Measurements from ENCODE around the gene ZNF385A. TPM values are rescaled to one million over a fixed set of nuclear protein-coding genes. Genes with fewer than 3 reads are reported as not detected.

The ZNF385A gene
- polyA plus RNA-seq, 1 donor, result 4.7 TPM

DNA sequence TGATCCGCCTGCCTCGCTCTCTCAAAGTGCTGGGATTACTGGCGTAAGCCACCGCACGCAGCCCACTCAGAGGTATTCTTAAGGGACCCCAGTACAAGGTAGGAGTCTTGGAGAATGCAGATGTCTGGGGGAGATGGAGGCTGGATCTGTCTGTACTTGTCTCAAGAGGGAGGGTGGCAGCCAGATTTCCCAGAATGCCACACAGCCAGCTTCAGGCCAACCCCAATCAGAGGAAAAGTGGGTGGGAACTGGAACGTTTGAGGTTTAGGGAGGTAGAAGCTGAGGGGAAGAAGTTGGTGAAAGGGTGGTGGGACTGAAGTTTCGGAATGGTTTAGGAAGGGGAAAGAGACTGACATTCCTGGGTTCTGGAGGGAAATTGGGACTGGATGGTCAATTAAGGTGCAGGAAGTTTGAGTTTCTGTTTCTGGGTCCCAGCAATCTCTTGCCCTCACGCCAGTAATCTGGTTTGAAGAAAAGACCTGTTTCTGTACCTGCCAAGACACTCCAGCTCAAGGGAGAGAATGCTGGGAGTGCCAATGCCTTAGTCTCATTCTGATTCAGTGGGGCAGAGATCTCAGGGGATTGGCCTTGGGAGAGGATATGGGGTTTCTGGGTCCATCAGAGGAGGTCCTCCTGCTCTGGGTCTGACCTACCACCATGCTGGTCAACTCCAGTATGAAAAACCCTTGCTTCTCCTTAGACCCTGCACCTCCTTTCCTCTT lies 8.1 kb upstream of the ZNF385A start:
- Histone ChIP-seq H3K9me3 (ENCODE audit: control insufficient read depth, low read depth, low read length) (no peaks in the 10 kb centered on the region), H3K4me3 (ENCODE audit: low read length) (no peak overlapping the region), H3K27me3 (ENCODE audit: control insufficient read depth, insufficient read depth, low read length) (peaks cover 12% of the 10 kb centered on the region), H3K27ac (ENCODE audit: low read length) (no peak overlapping the region), H3K36me3 (ENCODE audit: control insufficient read depth, insufficient read depth, low read length) (peaks cover 19% of the 10 kb centered on the region), H3K4me1 (ENCODE audit: control insufficient read depth, insufficient read depth, low read length) (peaks cover 12% of the 10 kb centered on the region)
- no peak for DNase-seq
- 60% methylated on average over 2 of the region's 8 CpGs for WGBS (ENCODE audit: insufficient coverage, low lambda C conversion rate)

DNA sequence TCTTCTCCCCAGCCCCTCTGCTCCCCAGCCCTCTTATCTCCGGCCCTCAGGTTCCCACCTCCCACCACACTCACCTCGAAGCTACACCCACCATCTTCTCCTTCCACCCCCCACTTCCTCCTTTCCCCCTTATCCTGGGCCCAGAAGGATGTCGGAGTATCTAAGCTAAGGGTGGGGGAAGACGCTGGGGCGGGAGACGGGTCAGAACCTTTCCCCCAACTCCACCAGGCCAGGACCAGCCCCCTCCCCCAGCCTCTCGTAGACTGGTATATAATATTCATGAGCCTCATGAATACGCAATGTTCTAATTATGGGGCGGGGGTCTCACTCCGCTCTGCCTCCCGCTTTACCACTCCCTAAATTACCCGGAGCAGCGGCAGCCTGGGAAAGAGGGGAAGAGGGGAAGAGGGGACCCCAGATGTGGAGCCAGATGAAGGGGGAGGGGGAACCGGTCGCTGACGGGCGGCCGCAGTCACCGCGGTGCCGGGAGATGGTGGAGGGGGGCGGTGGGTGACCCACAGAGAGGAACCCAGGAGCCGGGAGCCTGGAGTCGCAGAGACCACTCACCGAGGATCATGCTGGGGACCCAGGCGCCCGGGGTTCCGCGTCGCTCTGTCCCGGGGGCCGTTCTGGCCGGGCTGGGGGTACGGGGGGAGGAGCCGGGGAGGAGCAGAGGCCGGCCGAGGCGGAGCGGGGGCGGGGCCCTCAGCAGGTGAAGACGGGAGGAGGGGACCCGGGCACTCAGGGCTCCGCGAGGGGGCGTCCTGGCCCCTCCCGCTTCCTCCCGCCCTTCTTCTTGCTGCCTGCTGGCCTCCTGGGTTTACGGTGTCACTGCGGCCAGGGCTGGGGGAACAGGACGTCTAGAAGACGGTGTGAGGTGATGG lies 6.4 kb upstream of the ZNF385A start:
- Histone ChIP-seq H3K4me1 (ENCODE audit: control insufficient read depth, insufficient read depth, low read length) (peaks cover 12% of the 10 kb centered on the region), H3K27ac (ENCODE audit: low read length) (no peak overlapping the region), H3K36me3 (ENCODE audit: control insufficient read depth, insufficient read depth, low read length) (peaks cover 7% of the 10 kb centered on the region), H3K4me3 (ENCODE audit: low read length) (peak overlapping the region; percentile 36), H3K9me3 (ENCODE audit: control insufficient read depth, low read depth, low read length) (no peaks in the 10 kb centered on the region), H3K27me3 (ENCODE audit: control insufficient read depth, insufficient read depth, low read length) (peaks cover 12% of the 10 kb centered on the region)
- peak in 1 of 2 donors; percentile 51 for DNase-seq
- no CpG with 5 or more reads among the region's 51 CpGs for WGBS (ENCODE audit: insufficient coverage, low lambda C conversion rate)

- no peak overlapping the region for H3K4me3 ChIP-seq (ENCODE audit: low read length)
- no CpG with 5 or more reads among the region's 7 CpGs for WGBS (ENCODE audit: insufficient coverage, low lambda C conversion rate)
- no peak overlapping the region for H3K27ac ChIP-seq (ENCODE audit: low read length)
- H3K27me3 ChIP-seq (ENCODE audit: control insufficient read depth, insufficient read depth, low read length), result peaks cover 12% of the 10 kb centered on the region
- no peaks in the 10 kb centered on the region for H3K9me3 ChIP-seq (ENCODE audit: control insufficient read depth, low read depth, low read length)
- DNase-seq, result no peak
- H3K4me1 ChIP-seq (ENCODE audit: control insufficient read depth, insufficient read depth, low read length), result peaks cover 12% of the 10 kb centered on the region
- peaks cover 4% of the 10 kb centered on the region for H3K36me3 ChIP-seq (ENCODE audit: control insufficient read depth, insufficient read depth, low read length)
Measured at GRCh38 chr12:54390176-54390667, 5.7 kb upstream of the ZNF385A start.

- Histone ChIP-seq H3K9me3 (ENCODE audit: control insufficient read depth, low read depth, low read length) (no peaks in the 10 kb centered on the region), H3K4me3 (ENCODE audit: low read length) (no peak overlapping the region), H3K27me3 (ENCODE audit: control insufficient read depth, insufficient read depth, low read length) (peaks cover 12% of the 10 kb centered on the region), H3K27ac (ENCODE audit: low read length) (no peak overlapping the region), H3K36me3 (ENCODE audit: control insufficient read depth, insufficient read depth, low read length) (no peaks in the 10 kb centered on the region), H3K4me1 (ENCODE audit: control insufficient read depth, insufficient read depth, low read length) (peaks cover 12% of the 10 kb centered on the region)
- no CpG with 5 or more reads among the region's 5 CpGs for WGBS (ENCODE audit: insufficient coverage, low lambda C conversion rate)
- DNase-seq, result no peak
Measured at GRCh38 chr12:54389607-54390175, 5.2 kb upstream of the ZNF385A start.

DNA sequence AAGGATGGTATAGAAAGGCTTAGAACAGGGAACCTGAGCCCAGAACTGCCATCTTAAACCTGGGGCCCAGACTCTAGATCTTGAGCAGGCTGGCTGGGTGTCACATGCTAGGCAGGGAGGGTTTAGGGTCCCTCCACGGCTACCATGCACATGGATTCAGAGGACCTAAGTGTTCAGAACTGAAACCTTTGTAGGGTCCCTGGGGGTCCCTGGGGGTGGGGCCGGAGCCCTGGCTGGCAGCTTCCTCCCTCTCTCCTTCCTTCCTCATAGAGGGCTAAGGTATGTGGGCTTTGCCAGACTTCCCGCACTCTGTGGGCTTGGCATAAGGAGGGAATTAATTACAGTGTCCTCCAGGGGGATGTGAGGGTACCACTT lies 4.6 kb upstream of the ZNF385A start:
- Histone ChIP-seq H3K9me3 (ENCODE audit: control insufficient read depth, low read depth, low read length) (no peaks in the 10 kb centered on the region), H3K4me1 (ENCODE audit: control insufficient read depth, insufficient read depth, low read length) (peaks cover 12% of the 10 kb centered on the region), H3K4me3 (ENCODE audit: low read length) (no peak overlapping the region), H3K27me3 (ENCODE audit: control insufficient read depth, insufficient read depth, low read length) (peaks cover 12% of the 10 kb centered on the region), H3K27ac (ENCODE audit: low read length) (no peak overlapping the region), H3K36me3 (ENCODE audit: control insufficient read depth, insufficient read depth, low read length) (no peaks in the 10 kb centered on the region)
- DNase-seq, result no peak
- WGBS (ENCODE audit: insufficient coverage, low lambda C conversion rate), result no CpG with 5 or more reads among the region's 3 CpGs

DNA sequence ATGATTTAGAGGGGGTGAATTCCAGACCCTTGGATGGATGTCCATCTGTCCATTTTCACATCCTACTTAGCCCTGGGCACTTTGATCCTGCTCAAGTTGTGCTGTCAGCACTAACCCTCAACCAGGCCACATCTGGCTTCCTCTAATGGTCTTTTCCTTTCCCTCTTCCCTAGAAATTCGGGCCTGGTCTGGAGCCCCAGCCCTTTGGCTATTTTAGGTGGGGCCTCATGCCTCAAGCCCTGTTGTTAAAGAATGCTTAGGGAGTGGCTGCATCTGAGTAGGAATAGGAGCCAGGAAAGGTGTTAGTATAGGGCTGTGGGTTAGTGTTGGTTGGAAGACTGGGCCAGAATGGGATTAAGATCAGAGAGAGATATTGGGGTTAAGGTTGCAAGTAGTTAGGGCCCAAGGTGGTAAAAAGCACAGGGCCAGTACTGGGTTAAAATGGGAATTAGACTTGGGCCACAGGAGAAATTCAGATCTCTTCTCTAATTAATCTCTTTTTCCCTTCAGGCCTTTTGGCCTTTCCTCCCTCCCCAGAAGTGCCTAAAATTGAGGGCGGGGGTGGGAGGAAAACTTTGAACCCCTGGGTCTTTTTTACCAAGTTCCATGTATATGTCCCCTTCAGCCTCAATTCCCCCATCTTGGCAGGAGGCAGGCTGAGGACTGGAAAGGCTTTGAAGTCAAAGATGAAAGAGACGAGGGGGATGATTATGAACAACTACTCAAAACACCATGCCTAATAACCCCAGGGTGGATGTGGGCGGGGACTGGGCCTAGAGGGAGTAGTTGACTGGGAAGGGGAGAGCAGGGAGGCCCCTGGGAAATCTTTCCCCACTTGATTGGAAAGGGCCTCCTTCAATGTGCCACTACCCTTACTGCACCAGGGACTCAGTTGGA lies 4.0 kb upstream of the ZNF385A start:
- peaks cover 12% of the 10 kb centered on the region for H3K4me1 ChIP-seq (ENCODE audit: control insufficient read depth, insufficient read depth, low read length)
- no CpG with 5 or more reads among the region's 4 CpGs for WGBS (ENCODE audit: insufficient coverage, low lambda C conversion rate)

GRCh38 chr12:54387114-54387467 lies 2.6 kb upstream of the ZNF385A start:
- Histone ChIP-seq H3K27ac (ENCODE audit: low read length) (no peak overlapping the region), H3K4me3 (ENCODE audit: low read length) (no peak overlapping the region), H3K27me3 (ENCODE audit: control insufficient read depth, insufficient read depth, low read length) (peaks cover 4% of the 10 kb centered on the region), H3K4me1 (ENCODE audit: control insufficient read depth, insufficient read depth, low read length) (peaks cover 12% of the 10 kb centered on the region), H3K9me3 (ENCODE audit: control insufficient read depth, low read depth, low read length) (no peaks in the 10 kb centered on the region), H3K36me3 (ENCODE audit: control insufficient read depth, insufficient read depth, low read length) (no peaks in the 10 kb centered on the region)
- no CpG with 5 or more reads among the region's 3 CpGs for WGBS (ENCODE audit: insufficient coverage, low lambda C conversion rate)
- no peak for DNase-seq

More for the DNA sequence above, 4.0 kb upstream of the ZNF385A start:
- H3K27ac ChIP-seq (ENCODE audit: low read length), result no peak overlapping the region
- H3K9me3 ChIP-seq (ENCODE audit: control insufficient read depth, low read depth, low read length), result no peaks in the 10 kb centered on the region
- peaks cover 12% of the 10 kb centered on the region for H3K27me3 ChIP-seq (ENCODE audit: control insufficient read depth, insufficient read depth, low read length)
- no peaks in the 10 kb centered on the region for H3K36me3 ChIP-seq (ENCODE audit: control insufficient read depth, insufficient read depth, low read length)
- no peak overlapping the region for H3K4me3 ChIP-seq (ENCODE audit: low read length)
- no peak for DNase-seq

DNA sequence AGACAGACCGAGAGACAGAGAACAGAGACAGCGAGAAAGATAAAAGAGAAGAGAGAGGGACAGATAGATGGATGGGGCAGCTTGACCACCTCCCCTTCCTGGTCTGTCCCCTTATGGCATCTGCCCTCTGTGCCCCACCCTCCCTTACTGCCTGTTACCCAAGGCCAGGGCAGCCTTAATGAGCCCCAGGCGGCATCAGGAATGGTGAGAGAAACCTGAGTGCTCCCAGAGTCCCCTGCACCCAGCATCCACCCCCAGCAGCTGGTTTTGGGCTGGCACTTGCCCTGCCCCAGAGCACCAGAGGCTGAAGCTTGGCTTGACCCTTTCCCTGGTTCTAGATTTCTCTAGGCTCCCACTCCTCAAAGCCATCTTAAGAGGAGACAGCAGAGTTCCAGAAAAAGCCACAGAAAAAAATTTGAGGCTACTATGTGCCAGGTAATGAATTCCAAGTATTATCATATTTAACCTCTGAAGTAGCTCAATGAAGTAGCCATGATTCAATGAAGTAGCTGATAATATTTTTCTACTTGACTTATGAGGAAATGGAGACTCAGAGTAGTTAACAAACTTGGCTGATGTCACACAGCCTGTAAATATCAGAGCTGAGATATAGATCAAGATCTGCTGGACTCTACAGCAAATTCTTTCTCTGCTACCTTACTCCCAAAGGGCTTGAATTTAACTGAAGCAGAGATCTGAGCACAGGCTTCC lies 2.0 kb upstream of the ZNF385A start:
- H3K9me3 ChIP-seq (ENCODE audit: control insufficient read depth, low read depth, low read length), result no peaks in the 10 kb centered on the region
- DNase-seq, result no peak
- WGBS (ENCODE audit: insufficient coverage, low lambda C conversion rate), result no CpG with 5 or more reads among the region's 3 CpGs
- no peaks in the 10 kb centered on the region for H3K36me3 ChIP-seq (ENCODE audit: control insufficient read depth, insufficient read depth, low read length)
- no peaks in the 10 kb centered on the region for H3K27me3 ChIP-seq (ENCODE audit: control insufficient read depth, insufficient read depth, low read length)
- peaks cover 8% of the 10 kb centered on the region for H3K4me1 ChIP-seq (ENCODE audit: control insufficient read depth, insufficient read depth, low read length)
- no peak overlapping the region for H3K4me3 ChIP-seq (ENCODE audit: low read length)
- H3K27ac ChIP-seq (ENCODE audit: low read length), result no peak overlapping the region

DNA sequence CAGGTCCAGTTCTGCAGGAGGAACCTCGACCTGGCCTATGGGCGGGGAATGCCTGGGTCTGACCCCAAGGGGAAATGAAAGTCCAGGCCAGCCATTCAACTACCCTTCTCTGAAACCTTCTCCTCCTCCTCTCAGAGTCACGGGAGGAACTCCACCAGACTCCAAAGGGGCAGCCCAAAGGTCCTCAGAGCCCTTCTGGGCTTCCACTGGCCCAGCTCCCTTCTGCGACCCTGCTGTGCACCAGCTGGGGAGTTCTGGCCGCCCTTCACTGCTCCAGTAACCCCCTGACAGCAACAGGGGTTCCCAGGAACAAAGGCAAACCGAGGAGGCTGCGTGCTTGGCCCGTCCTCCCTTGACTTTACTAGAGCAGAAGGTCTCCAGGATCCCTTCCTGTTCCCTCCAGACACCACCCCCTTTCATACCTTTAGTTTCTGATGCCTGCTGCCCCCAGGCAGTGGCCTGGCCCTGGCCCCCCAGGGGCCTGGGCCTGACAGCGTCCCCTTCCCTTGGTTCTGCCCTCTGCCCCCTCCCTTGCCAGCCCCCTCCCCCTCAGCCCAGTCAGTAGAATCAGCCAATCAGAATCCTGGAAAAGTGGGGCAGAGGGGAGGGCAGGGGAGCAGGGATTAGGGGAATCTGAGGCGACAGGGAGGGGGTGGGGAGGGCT lies 850 bp upstream of the ZNF385A start:
- Histone ChIP-seq H3K27me3 (ENCODE audit: control insufficient read depth, insufficient read depth, low read length) (no peaks in the 10 kb centered on the region), H3K36me3 (ENCODE audit: control insufficient read depth, insufficient read depth, low read length) (no peaks in the 10 kb centered on the region), H3K27ac (ENCODE audit: low read length) (no peak overlapping the region), H3K4me3 (ENCODE audit: low read length) (no peak overlapping the region), H3K9me3 (ENCODE audit: control insufficient read depth, low read depth, low read length) (no peaks in the 10 kb centered on the region), H3K4me1 (ENCODE audit: control insufficient read depth, insufficient read depth, low read length) (peaks cover 4% of the 10 kb centered on the region)
- no peak for DNase-seq
- 60% methylated on average over 1 of the region's 10 CpGs for WGBS (ENCODE audit: insufficient coverage, low lambda C conversion rate)
